Measurements from ENCODE around the gene NAPEPLD. TPM values are rescaled to one million over a fixed set of nuclear protein-coding genes. Genes with fewer than 3 reads are reported as not detected.

Gene NAPEPLD
- total and polyA plus RNA-seq, 2 of the 8 experiments (the other 6 are each of a cell fraction or from before 2014, with no cell fraction given) = 4.2 to 9.9 TPM

- TF ChIP-seq CHD7 (IDR thresholded peaks at IDR 0.05; ENCODE audit: insufficient replicate concordance, low read length) = no peak
- TF ChIP-seq KDM1A (IDR thresholded peaks at IDR 0.05; ENCODE audit: borderline replicate concordance, low read length) = no peak
- no peak for TF ChIP-seq CTCF (IDR thresholded peaks at IDR 0.05; ENCODE audit: control extremely low read depth in 1 of 3, insufficient read depth in 1 of 3, low read depth in 1 of 3, low read length in 3 of 3)
- no peak for TF ChIP-seq CHD1 (IDR thresholded peaks at IDR 0.05; ENCODE audit: low read depth, low read length)
- no peak for TF ChIP-seq POLR2A (IDR thresholded peaks at IDR 0.05; ENCODE audit: control extremely low read depth in 1 of 2, low read depth in 2 of 2, low read length in 2 of 2)
- no peak for TF ChIP-seq CEBPB (IDR thresholded peaks at IDR 0.05; ENCODE audit: low read depth, low read length)
- TF ChIP-seq KDM5A (IDR thresholded peaks at IDR 0.05; ENCODE audit: low read length) = no peak
- no peak for TF ChIP-seq TCF12 (IDR thresholded peaks at IDR 0.05; ENCODE audit: low read depth, low read length)
- TF ChIP-seq EGR1 (IDR thresholded peaks at IDR 0.05; ENCODE audit: borderline replicate concordance, low read depth, low read length) = no peak
These were observed 5.0 kb downstream of the NAPEPLD start (continued) for GRCh38 chr7:103143868-103144267.

All from H1 (cell line).